NOMO-1 (cell line): ENCODE measurements around the gene THSD4.

ENCODE experiments used
- DNase-seq, 2 experiments: peaks; one replicate each; lab custom pipeline; 2025; ENCODE audit not compliant: unreplicated experiment in 2 of 2; lab: John Stamatoyannopoulos, UW

THSD4 gene

DNA sequence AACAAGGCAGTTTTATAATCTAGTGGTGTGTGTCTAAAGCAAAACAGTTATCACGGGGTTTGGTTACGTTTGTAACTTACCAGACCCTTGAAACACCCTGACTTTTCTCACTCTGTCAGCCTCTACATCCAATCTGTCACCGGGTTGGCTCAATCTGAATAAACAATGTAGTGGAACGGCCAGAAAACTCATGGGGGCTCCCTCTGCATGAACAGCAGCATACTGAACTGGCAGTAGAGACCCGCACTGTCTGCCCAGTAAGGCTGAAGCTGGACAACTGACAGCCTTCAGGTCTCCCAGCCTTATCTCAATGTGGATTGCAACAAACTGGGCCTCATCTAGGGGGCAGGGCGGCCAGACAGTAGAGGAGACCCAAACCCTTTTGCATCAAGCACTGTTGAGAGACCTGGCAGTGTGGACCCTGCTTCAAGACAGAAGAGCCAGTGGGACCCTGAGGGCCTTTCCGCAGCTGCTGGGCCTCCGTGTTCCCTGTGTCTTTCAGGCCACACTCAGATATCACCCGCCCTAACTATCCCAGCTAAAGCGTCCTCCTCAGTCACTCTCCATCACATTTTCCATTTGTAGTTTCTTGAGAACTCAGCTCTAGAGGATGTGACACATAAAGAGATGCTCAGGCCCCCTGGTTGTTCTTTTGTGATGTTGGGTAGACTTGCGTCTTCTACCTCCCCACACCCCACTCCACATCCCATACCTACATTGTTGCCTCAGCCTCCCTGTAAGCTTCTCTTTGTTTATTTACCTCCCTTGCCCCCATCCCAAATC, 513.9 kb downstream of the THSD4 start:
- no peak for DNase-seq

DNA sequence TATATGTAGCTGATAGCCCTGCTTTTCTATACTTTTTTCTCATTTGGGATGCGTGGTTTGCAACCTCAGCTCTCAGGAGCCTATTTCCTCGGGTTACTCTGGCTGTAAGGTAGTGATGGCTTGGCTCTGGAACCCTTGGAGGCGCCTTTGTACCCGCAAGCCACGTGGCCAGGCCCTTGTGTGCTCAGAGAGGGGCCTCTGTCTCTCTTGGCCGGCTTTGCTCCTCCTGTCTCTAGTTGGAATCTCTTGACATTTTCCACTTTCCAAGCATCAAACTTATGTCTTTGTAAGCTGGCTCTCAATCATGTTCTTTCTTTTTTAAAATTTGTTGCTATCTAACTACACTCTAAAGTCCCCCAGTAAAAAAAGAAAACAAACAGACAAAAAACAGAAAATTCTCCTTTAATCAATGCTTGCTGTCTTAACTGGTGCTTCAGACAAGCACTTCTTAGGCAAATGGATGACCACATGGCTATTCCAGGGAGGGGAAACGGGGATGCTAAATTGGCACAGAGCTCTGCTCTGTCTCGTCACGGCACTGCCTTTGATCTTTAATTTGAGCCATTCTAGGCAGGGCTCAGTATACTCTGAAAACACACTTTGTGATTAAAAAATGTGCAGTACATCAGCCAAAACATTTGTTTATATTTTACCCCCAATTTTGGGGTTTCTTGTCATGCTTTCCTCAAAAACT, 514.7 kb downstream of the THSD4 start:
- no peak for DNase-seq

DNA sequence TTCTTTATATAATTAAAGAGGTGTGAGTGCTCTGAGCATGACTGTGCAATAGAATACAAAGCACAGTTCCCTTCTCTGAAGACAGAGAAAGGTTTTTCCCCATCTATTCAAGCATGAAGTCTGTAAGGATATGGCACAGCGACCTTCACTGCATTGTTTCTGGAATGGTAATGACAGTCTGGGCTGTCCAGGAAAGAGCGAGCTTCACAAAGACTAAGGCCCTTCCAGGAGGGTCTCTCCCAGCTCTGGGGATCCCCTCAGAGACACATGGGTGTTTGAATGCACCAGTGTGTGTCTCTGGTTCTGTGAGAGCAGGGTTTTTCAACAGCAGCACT, 515.2 kb downstream of the THSD4 start:
- no peak for DNase-seq

DNA sequence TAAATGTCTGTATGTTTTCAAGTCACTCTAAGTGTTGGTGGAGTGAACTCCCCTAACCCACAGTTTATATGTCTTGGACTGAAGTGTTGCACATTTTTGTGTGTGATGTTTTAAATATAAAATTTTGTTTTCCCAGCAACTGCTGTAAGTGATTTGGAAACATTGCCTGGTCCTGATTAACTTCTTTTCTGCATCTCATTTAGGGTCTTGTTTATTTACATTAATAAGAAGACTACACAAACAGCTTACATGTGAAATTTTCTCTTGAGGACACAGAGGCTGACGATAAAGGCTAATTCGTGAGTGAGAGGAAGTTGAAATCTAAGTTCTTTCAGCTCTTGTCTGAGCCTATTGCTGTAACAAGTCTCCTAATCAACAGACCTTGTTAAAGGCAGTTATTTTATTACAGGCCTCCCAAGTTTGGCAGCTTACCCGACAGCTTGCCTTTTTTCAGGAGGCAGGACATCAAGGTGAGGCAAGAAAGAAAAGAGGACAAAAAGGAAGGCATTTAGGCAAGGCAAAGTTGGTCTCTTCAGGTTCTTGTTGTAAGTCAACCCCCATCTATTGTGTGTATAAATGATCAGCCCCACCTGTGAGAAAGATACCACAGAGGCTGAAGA, 517.4 kb downstream of the THSD4 start:
- DNase-seq: no peak

DNA sequence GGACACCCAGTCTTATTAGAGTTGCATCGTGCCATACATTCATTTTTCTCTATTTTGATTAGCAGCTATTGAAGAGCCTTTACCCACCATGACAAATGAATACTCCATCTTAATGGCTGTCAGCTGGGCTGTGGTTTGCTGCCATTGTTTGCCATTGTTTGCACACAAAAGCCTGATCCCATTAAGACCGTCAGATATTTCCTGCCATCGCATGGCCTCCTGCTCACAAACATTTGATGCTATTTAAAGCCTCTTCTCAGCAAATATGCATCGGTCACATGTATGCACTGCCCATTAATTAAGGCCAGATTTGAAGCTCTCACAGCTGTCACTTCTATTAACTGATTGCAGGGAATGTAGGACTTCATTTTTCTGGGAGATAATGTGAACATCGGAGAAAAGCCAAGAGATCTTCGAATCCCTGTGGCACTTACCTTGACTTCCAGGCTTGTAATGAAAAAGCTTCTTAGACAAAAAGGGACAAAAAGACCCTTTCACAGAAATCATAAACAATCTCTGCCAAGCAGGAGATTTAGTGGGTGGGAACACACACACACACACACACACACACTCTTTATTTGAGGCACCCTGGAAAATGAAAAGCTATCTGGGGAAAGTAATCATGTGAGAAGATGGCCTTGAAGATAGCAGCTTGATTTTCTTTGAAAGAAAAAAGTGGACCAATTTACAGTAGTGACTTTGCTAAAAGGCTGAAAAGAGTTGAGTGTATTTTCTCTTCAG, 519.7 kb downstream of the THSD4 start:
- DNase-seq: no peak

DNA sequence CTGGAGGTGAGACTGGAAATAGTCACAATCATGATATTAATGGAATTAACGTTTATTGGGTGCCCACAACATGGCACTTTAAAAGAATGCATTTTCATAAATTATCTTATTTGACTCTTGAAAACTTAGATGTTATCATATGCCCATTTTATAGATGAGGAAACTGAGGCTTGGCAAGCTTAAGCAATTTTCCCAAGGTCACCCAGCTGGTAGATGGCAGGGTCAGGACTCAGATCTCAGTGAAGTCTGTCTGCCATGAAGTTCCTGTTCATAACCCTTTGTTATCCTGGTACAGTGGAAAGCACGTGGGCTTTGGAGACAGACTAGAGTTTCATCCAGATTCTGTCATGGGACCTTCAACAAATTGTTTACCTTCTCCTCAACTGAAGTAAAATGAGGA, 520.5 kb downstream of the THSD4 start:
- no peak for DNase-seq

DNA sequence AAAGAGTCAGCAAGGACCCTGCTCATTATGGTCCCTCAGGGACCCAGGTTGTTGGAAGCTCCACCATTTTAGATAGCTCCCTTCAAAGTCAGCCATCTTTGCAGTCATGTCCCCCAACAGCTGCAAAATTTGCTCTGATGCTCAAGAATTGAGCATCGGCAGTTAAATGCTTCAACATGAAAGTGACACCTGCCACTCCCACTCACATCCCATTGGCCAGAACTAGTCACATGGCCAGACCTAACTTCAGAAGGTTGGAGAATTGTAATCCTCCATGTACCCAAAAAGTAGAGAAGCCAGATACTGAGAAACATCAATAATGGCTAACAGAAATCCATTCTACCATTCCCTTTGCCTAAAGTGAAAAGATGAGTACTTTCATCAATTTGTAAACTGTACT, 523.6 kb downstream of the THSD4 start:
- DNase-seq: no peak

DNA sequence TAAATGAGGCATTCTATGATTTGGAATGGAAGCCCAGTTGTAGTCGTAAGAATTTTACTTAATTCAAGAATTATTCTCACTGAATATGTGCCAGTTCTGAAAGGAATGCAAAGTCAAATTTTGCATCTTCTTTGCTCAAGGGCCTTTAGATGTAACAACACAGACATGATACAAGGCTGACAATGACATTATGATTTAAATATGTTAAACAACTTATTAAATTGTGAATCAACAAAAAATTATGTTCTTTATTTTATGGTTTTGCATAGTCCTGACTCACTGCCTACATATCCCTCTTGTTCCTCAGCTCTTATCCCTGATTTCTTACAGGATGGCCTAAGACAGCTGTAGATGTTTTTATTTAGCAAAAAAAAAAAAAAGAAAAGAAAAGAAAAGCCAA, 524.2 kb downstream of the THSD4 start:
- no peak for DNase-seq

DNA sequence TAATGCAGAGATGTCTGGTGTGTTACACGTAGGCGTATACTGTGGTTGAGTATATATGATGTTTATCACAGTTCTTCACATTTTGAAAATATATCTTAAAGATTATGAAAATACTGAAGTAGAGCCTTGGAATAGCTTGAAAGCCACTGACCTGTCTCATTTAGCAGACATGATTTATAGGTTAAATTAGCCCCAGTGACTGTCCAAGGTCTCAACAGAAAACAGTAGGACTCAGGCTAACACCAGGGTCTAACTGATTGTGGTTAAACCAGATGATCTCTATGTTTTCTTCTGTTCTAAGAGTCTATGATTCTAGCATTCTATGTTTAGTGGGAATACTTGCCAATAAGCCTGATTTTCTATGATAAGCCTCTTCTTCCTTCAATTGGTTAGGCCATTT, 528.6 kb downstream of the THSD4 start:
- DNase-seq: no peak

DNA sequence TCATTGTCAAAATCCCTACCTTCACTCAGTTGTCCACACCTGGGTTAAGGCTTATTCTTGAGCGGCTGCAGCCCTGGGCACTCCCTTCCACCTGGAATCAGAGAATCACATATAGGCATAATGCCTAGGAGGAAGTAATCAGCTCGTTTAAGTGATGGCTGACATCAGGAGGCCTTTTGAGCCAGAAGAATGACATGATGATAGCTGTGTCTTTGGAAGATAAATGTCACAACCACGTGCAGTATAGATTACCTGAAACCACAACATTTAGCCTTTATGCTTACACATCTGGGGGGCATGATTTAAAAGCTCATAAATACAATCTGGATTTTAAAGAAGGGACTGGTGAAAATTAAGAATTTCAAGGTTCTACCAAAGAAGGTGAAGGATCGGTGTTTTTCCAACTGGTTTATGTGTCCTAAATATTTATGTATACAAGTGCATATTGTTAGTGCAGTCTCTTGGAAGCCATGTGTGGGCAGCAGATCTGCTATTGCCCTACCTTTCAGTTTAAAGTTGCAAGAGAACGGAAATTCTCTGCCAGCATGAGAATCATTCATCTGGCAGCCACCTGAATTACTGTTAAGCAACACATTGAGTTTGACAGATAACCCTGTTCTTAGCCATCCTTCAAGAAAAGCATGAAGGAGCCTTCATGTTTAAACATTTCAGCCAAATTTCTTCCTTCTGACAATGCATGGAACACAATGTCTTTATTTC, 531.7 kb downstream of the THSD4 start:
- DNase-seq: no peak

DNA sequence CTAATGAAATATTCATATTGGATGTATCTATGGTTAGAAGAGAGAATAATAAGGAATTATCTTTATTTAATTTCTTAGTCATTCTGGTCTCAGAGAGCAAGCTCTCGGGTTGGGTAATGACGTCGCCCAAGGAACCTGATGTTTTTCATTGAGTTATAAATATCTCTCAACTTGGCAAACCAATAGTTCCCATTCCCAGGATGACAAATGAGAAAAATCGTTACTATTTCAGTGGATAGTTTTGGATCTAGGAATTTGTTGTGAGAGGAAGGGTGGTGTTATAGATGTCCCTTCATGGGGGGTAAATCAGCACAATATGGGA, 532.2 kb downstream of the THSD4 start:
- DNase-seq: no peak

DNA sequence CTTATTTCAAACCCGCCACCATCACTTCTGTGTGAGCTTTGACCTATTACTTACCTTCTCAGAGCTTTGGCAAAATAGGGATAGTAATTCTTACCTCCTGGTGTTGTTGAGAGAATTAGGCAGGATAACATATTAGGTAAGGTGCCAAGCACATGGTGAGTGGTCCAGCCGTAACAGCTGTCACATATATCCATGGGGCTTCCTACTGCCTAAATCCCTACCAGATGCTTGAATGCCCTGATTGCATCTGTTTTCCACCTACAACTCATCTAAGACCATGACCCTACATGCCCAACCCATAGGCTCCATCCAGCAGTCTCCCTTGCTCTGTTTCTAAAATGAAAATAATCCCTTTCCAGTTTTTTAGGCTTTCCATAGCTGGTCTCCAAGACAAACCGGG, 532.8 kb downstream of the THSD4 start:
- no peak for DNase-seq

DNA sequence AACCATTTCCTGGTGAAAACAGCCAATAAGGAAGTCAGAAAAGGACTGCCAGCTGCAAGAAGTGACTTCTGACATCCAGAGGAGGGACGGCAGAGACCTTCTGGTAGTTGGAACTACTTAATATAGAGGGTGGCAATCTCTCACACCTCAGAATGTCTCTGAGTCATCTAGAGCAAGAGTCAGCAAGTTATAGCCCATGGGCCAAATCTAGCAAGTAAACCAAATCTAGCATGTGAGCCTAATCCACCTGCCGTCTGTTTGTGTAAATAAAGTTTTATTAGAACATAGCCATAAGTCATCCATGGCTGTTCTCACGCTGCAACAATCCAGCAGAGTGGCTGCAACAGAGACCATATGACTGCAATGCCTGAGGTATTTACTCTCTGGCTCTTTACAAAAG, 534.6 kb downstream of the THSD4 start:
- DNase-seq: no peak

DNA sequence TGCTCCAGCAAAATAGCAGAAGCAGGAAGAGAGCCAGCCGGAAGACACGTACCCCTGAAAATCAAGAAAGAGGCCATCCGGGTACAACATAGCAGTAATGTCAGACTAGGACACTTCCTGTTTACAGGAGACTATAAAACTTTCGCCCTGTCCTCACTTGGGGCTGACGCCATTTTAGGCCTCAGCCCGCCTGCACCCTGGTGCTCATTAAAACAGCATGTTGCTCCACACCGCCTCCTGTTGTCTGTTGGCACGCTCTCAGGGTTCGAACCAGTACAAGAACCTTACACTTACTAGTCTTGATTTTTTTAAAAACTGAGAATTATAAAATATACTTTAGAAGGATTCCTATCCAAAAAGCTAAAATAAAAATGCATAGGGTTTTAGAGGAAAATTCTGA, 535.3 kb downstream of the THSD4 start:
- DNase-seq: no peak

DNA sequence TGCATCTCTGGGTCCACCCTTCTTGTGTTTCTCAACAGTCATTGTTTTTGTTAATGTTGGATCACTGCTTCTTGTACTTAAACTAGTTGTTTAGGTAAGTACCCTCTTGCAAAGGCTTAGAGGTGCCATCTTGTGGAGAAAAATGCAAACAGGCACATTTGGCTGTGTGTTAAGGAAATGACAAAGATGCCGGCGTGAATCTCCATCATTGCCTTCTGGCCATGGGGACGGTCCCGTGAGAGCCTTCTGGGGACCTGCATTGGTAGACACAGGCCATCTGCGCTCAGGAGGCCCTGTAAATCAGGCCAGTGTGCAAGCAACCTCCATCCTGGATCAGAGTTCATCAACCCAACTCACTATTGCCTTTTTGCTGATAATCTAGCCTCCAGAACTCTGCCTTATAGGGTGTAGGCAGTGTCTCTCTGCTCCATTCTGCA, 536.5 kb downstream of the THSD4 start:
- DNase-seq: no peak

DNA sequence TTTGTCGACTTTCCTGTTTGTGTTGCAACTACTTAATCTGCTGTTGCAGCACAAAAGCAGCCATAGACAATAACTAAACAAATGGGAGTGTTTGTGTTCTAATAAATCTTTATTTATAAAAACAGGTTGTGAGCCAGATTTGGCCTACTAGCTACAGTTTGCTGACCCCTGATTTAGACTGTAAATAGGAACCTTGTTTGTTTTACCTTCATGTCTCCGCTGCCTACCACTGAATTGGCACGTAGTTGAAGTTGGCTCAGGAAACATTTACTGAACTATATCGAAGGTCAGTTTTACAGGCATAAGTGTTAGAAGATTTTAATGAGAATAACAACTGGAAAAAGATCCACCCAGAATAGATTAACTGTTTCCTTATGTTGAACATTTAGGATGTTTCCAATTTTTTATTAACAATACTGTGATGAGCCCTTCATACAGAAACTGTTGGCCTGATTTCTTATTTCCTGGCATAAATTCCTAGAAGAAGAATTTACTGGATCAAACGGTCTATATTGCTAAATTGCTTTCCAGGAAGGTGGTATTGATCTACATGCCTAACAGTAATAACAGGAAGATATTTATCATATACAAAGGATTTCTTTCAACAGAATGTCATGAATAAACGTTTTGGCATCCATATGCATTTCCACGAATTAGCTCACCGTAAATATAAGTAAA, 538.9 kb downstream of the THSD4 start:
- DNase-seq: no peak

DNA sequence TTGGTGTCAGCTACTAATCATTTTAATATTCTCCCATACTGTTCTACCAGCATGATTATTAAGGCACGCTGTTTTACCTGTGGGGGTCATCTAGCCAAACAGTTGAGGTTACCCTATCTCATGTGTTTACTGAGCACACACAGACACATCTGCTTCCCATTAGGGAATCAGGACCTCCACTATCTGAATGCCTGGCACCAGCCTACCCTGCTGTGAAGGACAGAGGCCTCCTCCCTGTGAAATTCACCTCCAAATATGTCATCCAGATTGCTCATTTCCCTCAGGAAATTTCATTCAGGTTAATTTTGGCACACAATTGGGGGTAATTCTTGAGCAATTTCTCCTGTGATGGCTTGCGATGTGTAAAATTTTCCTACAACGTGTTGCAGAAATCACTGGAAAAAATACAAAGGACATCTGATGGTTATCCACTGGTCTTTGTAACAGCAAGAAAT, 539.5 kb downstream of the THSD4 start:
- no peak for DNase-seq

DNA sequence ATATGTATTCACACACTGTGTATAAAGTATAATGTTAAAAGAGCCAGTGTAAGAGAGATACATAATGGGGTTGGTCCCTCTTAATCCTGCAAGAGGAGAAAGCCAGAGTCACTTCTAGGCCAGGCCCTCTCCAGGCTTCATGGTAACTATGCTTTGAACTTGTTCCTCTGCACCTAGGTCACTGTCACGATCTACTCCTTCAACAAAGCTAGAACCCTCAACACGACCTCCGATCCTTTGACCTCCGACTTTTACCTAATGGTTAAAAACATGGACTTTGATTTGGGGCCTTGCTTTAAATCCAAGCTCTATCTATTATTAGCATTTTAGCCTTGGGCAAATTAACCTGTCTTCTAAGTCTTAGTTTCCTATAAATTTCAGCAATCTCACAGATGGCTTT, 541.2 kb downstream of the THSD4 start:
- no peak for DNase-seq

DNA sequence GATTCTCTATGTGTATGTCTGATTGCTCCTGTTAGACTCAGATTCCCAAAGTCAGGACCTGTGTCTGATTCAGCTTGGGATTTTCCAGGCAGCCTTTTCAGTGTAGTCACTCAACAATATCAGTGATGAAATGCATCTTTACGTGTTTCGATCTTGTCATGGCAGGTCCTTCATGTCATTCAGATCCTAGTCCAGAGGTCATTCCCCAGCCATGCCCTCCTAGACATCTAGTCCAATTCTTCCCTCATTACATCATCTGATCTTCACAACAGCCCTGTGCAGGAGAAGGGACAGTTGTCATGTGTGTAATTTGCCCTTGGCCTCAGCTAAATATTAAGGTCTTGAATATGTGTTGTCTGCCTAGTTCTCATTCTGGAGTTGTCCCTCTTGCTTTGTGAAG, 541.9 kb downstream of the THSD4 start:
- DNase-seq: no peak

DNA sequence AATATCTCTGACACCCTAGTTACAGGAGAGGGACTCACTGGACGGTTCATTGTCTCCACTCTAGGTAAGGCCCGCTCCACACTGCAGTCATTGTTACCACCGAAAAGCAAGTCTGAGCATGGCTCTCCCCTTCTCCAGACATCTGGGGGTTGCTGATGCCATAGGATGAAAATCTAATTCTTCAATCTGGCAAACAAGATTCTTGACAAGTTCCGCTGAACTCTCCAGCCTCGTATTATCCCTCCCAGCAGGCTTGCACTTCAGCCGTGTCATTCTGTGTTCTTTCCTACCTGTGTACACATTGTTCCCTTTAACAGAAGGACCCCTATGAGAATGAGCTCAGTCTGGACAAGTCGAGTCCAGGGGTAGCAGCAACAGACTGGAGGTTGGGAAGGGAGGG, 542.8 kb downstream of the THSD4 start:
- DNase-seq: no peak
